Smooth muscle cell (in vitro differentiated cells): ENCODE results near the gene MAPK8IP1. TPM values are rescaled to one million over a fixed set of nuclear protein-coding genes. Genes with fewer than 3 reads are reported as not detected.

ENCODE experiments used
- DNase-seq: peaks from one replicate; lab custom pipeline; 2025; ENCODE audit not compliant: unreplicated experiment; lab: John Stamatoyannopoulos, UW
- H2AFZ ChIP-seq: fragments of 200-600 bp; sonication (generic); 2 replicates; pipeline ENCODE4 v1.6.0; 2016; ENCODE audit warnings: antibody characterized with exemption, low read depth, mild to moderate bottlenecking
- H3F3A ChIP-seq: fragments of 200-600 bp; sonication (generic); 2 replicates; pipeline ENCODE4 v1.6.0; 2017; ENCODE audit warnings: antibody characterized with exemption, low read depth
- H3K27ac ChIP-seq: fragments of 200-600 bp; sonication (generic); 2 replicates; pipeline ENCODE4 v1.5.1; 2016; ENCODE audit warnings: low read depth, mild to moderate bottlenecking
- H3K27me3 ChIP-seq: fragments of 200-600 bp; sonication (generic); 2 replicates; pipeline ENCODE4 v1.6.1; 2016; ENCODE audit warnings: low read depth, mild to moderate bottlenecking
- H3K36me3 ChIP-seq: fragments of 200-600 bp; sonication (generic); 2 replicates; pipeline ENCODE4 v1.5.1; 2016; ENCODE audit warnings: low read depth
- H3K4me1 ChIP-seq: fragments of 200-600 bp; sonication (generic); 2 replicates; pipeline ENCODE4 v1.5.1; 2016; ENCODE audit warnings: low read depth
- H3K4me2 ChIP-seq: fragments of 200-600 bp; sonication (generic); 2 replicates; pipeline ENCODE4 v1.6.0; 2016; ENCODE audit warnings: mild to moderate bottlenecking
- H3K4me3 ChIP-seq: fragments of 200-600 bp; sonication (generic); 2 replicates; pipeline ENCODE4 v1.5.1; 2016; ENCODE audit warnings: mild to moderate bottlenecking
- H3K79me2 ChIP-seq: fragments of 200-600 bp; sonication (generic); 2 replicates; pipeline ENCODE4 v1.6.0; 2016; ENCODE audit warnings: low read depth, mild to moderate bottlenecking
- H3K9ac ChIP-seq: fragments of 200-600 bp; sonication (generic); 2 replicates; pipeline ENCODE4 v1.6.0; 2016; ENCODE audit warnings: low read depth
- H3K9me3 ChIP-seq: fragments of 200-600 bp; sonication (generic); replicated peaks from 2 replicates; pipeline ENCODE4 v1.5.1; 2016; ENCODE audit warnings: low read depth
- H4K20me1 ChIP-seq: fragments of 200-600 bp; sonication (generic); 2 replicates; pipeline ENCODE4 v1.6.0; 2016; ENCODE audit warnings: low read depth
- WGBS: methylation state at CpG from one replicate; pipeline ENCODE4 v1.1.7; 2016; ENCODE audit warnings: low lambda C conversion rate; 5-methylcytosine and 5-hydroxymethylcytosine counted together
- polyA plus RNA-seq: library from polyadenylated mRNA; unstranded; fragments of >200 nt; fragmentation: Nextera tagmentation; extraction: Ambion mirVana; gene quantifications from 2 replicates; pipeline ENCODE4 v1.2.1, GENCODE V29; 2016
- total RNA-seq: library from RNA; depleted of rRNA; stranded (reverse); fragments of >200 nt; gene quantifications from 2 replicates; pipeline ENCODE4 v1.2.3, GENCODE V29; 2014
- TF ChIP-seq, protein P1 (sequence below): fragments of 200-600 bp; sonication (generic); IDR thresholded peaks from 2 replicates; pipeline ENCODE4 v1.5.1; 2017; ENCODE audit warnings: borderline replicate concordance, mild to moderate bottlenecking, antibody characterized with exemption; ENCODE audit not compliant: insufficient read depth, poor library complexity, severe bottlenecking

The MAPK8IP1 gene
- total and polyA plus RNA-seq, 2 experiments from 2014 or later: 5.2 to 8.1 TPM

DNA sequence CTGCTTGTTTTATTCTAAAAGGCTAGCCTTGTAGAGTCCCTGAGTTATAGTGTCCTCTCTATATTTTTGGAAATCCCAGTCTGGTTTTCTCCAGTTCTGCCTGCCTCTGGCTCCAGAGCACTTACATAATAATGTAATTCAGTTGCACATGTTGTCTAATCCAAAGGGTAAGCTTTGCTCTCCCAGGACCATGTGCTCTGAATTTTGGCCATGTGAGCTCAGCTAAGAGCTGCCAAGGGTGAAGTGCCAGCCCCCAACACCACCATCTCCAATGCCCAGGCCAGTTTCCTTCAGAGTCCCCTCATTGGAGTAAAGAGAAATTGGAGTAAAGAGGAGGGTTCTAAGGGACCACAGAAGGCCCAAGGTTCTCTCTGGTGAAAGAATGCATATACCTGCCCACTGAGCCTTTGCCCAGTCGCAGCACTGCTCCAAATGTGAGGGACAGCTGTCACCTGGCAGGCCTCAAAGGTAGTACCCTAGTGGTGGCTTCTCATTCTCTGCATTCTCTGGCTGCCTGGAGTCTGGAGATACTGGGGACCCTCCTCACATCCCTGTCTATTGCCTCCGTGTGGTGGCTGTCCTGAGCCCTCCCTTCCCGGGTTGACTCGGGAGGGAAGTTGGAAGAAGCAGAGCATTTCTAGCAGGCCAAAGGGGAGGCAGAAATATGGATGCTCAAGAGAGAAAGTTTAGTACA is 33.3 kb upstream of the MAPK8IP1 start:
- Histone ChIP-seq H3K36me3 (no peaks in the 10 kb centered on the region), H3F3A (peaks cover 4% of the 10 kb centered on the region), H4K20me1 (peaks cover 89% of the 10 kb centered on the region), H3K9me3 (no peaks in the 10 kb centered on the region), H3K27me3 (no peaks in the 10 kb centered on the region), H3K4me2 (no peak overlapping the region), H3K79me2 (peaks cover 71% of the 10 kb centered on the region), H3K9ac (no peak overlapping the region), H3K4me3 (no peak overlapping the region), H3K4me1 (peaks cover 12% of the 10 kb centered on the region), H2AFZ (no peak overlapping the region), H3K27ac (no peak overlapping the region)
- DNase-seq: no peak
- TF ChIP-seq, protein P1, sequence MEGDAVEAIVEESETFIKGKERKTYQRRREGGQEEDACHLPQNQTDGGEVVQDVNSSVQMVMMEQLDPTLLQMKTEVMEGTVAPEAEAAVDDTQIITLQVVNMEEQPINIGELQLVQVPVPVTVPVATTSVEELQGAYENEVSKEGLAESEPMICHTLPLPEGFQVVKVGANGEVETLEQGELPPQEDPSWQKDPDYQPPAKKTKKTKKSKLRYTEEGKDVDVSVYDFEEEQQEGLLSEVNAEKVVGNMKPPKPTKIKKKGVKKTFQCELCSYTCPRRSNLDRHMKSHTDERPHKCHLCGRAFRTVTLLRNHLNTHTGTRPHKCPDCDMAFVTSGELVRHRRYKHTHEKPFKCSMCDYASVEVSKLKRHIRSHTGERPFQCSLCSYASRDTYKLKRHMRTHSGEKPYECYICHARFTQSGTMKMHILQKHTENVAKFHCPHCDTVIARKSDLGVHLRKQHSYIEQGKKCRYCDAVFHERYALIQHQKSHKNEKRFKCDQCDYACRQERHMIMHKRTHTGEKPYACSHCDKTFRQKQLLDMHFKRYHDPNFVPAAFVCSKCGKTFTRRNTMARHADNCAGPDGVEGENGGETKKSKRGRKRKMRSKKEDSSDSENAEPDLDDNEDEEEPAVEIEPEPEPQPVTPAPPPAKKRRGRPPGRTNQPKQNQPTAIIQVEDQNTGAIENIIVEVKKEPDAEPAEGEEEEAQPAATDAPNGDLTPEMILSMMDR: no peak
- 49% methylated on average over 4 of the region's 4 CpGs for WGBS

DNA sequence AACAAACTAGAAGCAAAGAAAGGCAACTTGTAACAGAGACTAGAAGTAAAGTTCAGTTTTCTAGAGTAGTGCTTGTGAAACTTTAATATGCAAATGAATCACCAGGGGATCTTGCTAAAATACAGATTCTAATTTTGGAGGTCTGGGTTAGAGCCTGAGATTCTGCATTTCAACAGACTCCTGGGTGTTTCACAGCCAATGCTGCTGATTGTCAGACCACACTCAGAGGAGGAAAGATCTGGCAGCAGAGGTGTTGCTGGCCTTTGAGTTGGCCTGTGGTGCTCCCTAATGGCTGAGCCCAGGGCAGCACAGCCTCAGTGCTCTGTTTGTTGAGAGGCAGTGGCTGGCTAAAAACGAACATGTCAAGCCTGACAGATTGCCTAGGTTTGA is 32.7 kb upstream of the MAPK8IP1 start:
- WGBS: 13% methylated on average over 1 of the region's 1 CpG
- peaks cover 71% of the 10 kb centered on the region for H3K79me2 ChIP-seq
- H3K4me1 ChIP-seq: peaks cover 12% of the 10 kb centered on the region
- no peak overlapping the region for H2AFZ ChIP-seq
- no peak overlapping the region for H3K4me3 ChIP-seq
- no peak overlapping the region for H3K4me2 ChIP-seq
- no peaks in the 10 kb centered on the region for H3K27me3 ChIP-seq
- TF ChIP-seq, protein P1: no peak
- H3K9ac ChIP-seq: no peak overlapping the region
- H3K36me3 ChIP-seq: no peaks in the 10 kb centered on the region
- peaks cover 6% of the 10 kb centered on the region for H3F3A ChIP-seq
- no peak for DNase-seq
- no peaks in the 10 kb centered on the region for H3K9me3 ChIP-seq
- H3K27ac ChIP-seq: no peak overlapping the region
- peaks cover 94% of the 10 kb centered on the region for H4K20me1 ChIP-seq

DNA sequence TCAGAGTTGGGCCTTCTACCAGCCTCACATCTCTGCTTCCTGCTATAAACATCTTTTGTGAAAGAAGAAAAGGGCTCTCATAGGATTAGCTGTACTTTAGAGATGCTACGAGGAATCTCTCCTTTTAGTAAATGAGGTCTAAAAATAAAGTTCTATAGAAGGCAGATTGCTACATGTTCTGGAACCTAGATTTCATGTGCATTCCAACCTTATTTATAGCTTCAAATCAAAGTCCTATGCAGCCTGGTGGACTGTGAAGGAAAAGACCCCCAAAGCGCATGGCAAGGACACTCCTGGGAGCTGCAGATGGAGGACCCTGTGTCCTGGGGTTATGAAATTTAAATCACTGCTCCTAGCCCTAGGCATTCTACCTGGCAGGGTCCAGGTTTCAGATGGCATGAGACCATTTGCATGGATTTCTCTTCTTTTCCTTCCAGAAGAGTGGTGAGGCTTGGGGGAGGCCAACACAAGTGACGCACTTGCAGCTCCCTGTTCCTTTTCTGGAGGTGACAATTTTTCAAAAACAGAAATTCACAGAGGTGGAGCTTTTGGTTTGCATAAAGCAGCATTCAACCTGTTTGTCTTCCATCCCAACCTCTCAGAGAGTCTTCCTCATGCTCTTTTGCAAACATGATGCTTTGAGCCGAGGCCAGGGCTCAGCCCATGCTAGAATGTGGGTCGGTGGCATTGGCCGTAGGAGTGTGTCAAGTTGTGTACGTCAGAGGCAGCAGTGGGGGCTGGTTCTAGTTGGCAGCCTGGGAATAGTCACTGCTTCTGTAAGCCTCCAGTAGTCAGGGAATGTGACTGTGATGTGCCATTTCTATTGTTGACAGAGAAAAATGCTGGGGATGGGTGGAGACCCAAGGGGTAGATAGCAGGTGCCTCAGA is 31.9 kb upstream of the MAPK8IP1 start:
- no peak overlapping the region for H3K27ac ChIP-seq
- peaks cover 62% of the 10 kb centered on the region for H3K79me2 ChIP-seq

More for the DNA sequence above, 31.9 kb upstream of the MAPK8IP1 start:
- H3K4me3 ChIP-seq: no peak overlapping the region
- H4K20me1 ChIP-seq: peaks cover 96% of the 10 kb centered on the region
- no peaks in the 10 kb centered on the region for H3K9me3 ChIP-seq
- 89% methylated on average over 7 of the region's 7 CpGs for WGBS
- H3K9ac ChIP-seq: no peak overlapping the region
- no peak overlapping the region for H2AFZ ChIP-seq
- H3K36me3 ChIP-seq: no peaks in the 10 kb centered on the region
- H3K4me2 ChIP-seq: no peak overlapping the region
- no peaks in the 10 kb centered on the region for H3K27me3 ChIP-seq
- peaks cover 8% of the 10 kb centered on the region for H3F3A ChIP-seq
- DNase-seq: no peak
- H3K4me1 ChIP-seq: peaks cover 10% of the 10 kb centered on the region
- TF ChIP-seq, protein P1: no peak
